GM12801 (cell line): ENCODE data around the gene UQCC2.

Source experiments
- TF ChIP-seq, protein P1 (sequence below): IDR thresholded peaks from one replicate; pipeline ENCODE4 v1.5.1; 2011; ENCODE audit warnings: control low read depth; ENCODE audit not compliant: insufficient read length; ENCODE audit errors: extremely low read depth

Gene UQCC2

DNA sequence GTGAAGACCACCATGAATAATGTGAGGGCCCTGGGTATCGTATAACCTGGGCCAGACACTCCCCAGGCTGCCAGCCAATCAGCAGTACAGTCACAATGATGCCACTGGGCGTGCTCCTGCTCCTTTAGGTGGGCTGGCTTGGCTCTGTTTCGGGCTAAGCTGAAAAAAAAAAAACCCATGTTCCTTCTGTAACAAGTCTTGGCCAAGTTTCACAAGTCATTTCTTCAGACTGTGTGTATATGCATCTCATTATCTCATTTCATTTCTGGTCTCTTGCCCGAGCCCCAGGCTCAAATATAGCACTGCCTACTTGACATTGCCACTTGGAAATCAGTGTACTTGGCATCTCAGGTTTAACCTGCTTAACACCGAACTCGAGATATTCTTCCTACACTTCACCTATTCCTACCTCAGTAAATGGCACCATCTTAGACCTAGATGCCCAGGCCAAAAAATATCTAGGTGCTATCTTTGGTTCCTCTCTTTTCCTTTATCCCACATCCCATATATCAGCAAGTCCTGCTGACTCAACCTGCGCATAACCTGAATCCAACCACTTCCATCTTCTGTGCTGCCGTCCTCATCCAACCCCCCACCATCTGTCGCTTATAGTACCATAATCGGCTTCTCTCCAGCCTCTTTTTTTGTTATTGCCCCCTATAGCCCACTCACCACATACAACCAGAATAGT lies 1.8 kb downstream of the UQCC2 start:
- TF ChIP-seq, protein P1, sequence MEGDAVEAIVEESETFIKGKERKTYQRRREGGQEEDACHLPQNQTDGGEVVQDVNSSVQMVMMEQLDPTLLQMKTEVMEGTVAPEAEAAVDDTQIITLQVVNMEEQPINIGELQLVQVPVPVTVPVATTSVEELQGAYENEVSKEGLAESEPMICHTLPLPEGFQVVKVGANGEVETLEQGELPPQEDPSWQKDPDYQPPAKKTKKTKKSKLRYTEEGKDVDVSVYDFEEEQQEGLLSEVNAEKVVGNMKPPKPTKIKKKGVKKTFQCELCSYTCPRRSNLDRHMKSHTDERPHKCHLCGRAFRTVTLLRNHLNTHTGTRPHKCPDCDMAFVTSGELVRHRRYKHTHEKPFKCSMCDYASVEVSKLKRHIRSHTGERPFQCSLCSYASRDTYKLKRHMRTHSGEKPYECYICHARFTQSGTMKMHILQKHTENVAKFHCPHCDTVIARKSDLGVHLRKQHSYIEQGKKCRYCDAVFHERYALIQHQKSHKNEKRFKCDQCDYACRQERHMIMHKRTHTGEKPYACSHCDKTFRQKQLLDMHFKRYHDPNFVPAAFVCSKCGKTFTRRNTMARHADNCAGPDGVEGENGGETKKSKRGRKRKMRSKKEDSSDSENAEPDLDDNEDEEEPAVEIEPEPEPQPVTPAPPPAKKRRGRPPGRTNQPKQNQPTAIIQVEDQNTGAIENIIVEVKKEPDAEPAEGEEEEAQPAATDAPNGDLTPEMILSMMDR, result no peak

GRCh38 chr6:33708516-33709204 lies 2.8 kb downstream of the UQCC2 start:
- TF ChIP-seq, protein P1, result no peak

GRCh38 chr6:33707771-33708170 lies 3.7 kb downstream of the UQCC2 start:
- TF ChIP-seq, protein P1, result no peak

DNA sequence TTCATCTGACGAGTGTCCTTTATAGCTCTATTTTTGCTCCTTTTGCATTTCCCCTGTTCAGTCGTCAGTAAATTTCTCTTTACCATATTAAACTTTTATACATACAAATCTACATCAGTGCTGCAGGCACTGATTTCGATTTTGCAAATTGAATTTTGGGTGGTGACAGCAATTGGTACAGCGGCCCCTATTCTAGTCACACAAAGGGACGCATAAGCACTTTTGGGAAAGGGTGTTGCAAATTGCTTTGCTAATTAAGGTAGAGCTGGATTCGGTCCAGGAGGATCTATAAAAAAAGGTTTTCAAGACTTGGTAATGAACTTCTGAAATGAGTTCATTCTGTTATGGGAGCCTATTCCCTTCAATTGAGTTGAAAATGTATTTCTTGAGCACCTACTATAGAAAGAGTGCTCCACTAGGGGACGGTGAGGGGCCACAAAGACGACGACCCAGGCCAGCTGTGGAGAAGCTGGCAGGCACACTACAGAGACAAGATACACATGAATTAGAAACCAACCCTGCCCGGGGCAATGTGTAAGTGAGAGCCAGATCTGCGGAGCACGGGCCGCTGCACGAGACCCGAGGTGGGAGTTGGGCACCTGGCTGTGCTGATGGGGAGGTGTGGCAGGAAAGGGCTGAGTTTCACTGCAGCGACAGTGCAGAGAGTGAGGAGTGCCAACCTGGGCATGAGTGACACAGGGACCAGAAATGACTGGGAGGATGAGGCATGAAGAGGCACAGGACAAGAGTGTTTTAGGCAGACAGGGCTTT lies 5.4 kb downstream of the UQCC2 start:
- TF ChIP-seq, protein P1, result no peak

GRCh38 chr6:33705268-33705885 lies 6.1 kb downstream of the UQCC2 start:
- TF ChIP-seq, protein P1, result no peak

GRCh38 chr6:33704215-33705066 lies 7.1 kb downstream of the UQCC2 start:
- TF ChIP-seq, protein P1, result no peak
